Sigmoid colon (tissue), 7 donors: ENCODE measurements around the gene SYTL2. TPM values are rescaled to one million over a fixed set of nuclear protein-coding genes. Genes with fewer than 3 reads are reported as not detected.

Source experiments
- DNase-seq: peaks from one replicate; pipeline ENCODE4 v3.0.0-alpha.2; 2019
- H3K27ac ChIP-seq, 4 donors: fragments of 200-600 bp; sonication (generic); one replicate each; pipeline ENCODE4 v1.5.1; 2016 to 2019; ENCODE audit warnings: mild to moderate bottlenecking in 1 of 4
- H3K27me3 ChIP-seq, 3 donors: fragments of 200-600 bp; sonication (generic); one replicate each; pipeline ENCODE4 v1.5.1; 2019; ENCODE audit warnings: mild to moderate bottlenecking in 1 of 3
- H3K36me3 ChIP-seq, 4 donors: fragments of 200-600 bp; sonication (generic); one replicate each; pipeline ENCODE4 v1.5.1; 2016 to 2019
- H3K4me1 ChIP-seq, 4 donors: fragments of 200-600 bp; sonication (generic); one replicate each; pipeline ENCODE4 v1.5.1; 2017 to 2019
- H3K4me3 ChIP-seq, 4 donors: fragments of 200-600 bp; sonication (generic); one replicate each; pipeline ENCODE4 v1.5.1; 2017 to 2019; ENCODE audit warnings: mild to moderate bottlenecking in 2 of 4, moderate library complexity in 1 of 4
- H3K9me3 ChIP-seq, 4 donors: fragments of 200-600 bp in 3 of 4; sonication (generic) in 3 of 4; one replicate each; pipeline versions ENCODE4 v1.5.1 to v1.6.1; 2013 to 2019
- EP300 ChIP-seq, 4 donors: sonication (generic); formaldehyde crosslinking; IDR thresholded peaks; one replicate each; pipeline ENCODE4 v1.6.1; 2017; ENCODE audit warnings: antibody characterized with exemption in 4 of 4
- POLR2A ChIP-seq, 2 donors: fragments of 450-650 bp; IDR thresholded peaks; one replicate each; pipeline ENCODE4 v1.6.1; 2016; ENCODE audit warnings: antibody characterized with exemption in 2 of 2, mild to moderate bottlenecking in 2 of 2, moderate library complexity in 2 of 2
- POLR2AphosphoS5 ChIP-seq, 4 donors: sonication (generic); formaldehyde crosslinking; IDR thresholded peaks; one replicate each; pipeline ENCODE4 v1.6.1; 2017; ENCODE audit warnings: antibody characterized with exemption in 4 of 4
- WGBS, 2 donors: extraction: QIAGEN DNeasy Blood & Tissue Kit; methylation state at CpG; one replicate each; pipeline ENCODE4 v1.1.7; 2013; 5-methylcytosine and 5-hydroxymethylcytosine counted together
- intact Hi-C: fragments of 100-400 bp; cut with DNase I; formaldehyde crosslinking; loops from one replicate; pipeline ENCODE4 v1.15.1; 2023
- polyA plus RNA-seq, 3 donors: library from polyadenylated mRNA; stranded (reverse); fragments of 200-250 nt; gene quantifications; one replicate each; pipeline ENCODE4 v1.2.3, GENCODE V29; 2013
- total RNA-seq, 4 donors: library from RNA; depleted of rRNA; stranded (reverse); fragments of >200 nt; gene quantifications; one replicate each; pipeline ENCODE4 v1.1.0, GENCODE V29; 2016
- TF ChIP-seq, protein P1 (sequence below), 4 experiments: fragments of 450-650 bp in 3 of 4; fragments of 200-600 bp in 1 of 4; IDR thresholded peaks; one replicate each; pipeline ENCODE4 v1.5.1; 2016 to 2019; ENCODE audit warnings: antibody characterized with exemption in 4 of 4, mild to moderate bottlenecking in 3 of 4, moderate library complexity in 2 of 4
- donor health status: healthy with polysubstance abuse.
- donor health status: Bipolar disorder and iron deficiency.
- donor health status: healthy.

SYTL2 gene
- total and polyA plus RNA-seq, 7 donors: 9.0 to 104 (median 30.2) TPM

DNA sequence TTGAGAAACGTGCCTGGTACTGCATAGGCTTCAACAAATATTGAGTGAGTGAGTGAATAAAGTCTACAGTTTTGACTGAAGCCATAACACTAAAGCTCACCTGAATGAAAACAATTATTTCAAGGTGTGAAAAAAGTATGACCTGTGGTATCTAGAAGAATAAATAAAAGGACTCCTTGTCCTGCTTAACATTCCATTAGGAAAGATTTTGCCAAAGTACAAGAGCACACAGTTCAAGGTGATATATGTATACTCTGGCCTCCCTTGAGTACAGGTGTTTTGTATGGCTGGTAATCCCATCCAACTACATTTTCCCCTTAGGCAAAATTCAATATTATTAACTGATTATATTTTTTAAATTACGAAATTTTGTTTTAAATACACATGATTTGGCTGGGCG, 144.3 kb downstream of the SYTL2 start:
- Histone ChIP-seq H3K4me3 (no peak overlapping the region), H3K27ac (no peak overlapping the region), H3K9me3 (no peaks in the 10 kb centered on the region), H3K4me1 (peaks cover 0 to 21% (median 16%) of the 10 kb centered on the region in 4 donors), H3K27me3 (no peaks in the 10 kb centered on the region), H3K36me3 (peaks cover 0 to 7% (median 0%) of the 10 kb centered on the region in 4 donors)
- 92 to 94% methylated on average over 3 of the region's 3 CpGs for WGBS, 2 donors
- TF ChIP-seq, protein P1, sequence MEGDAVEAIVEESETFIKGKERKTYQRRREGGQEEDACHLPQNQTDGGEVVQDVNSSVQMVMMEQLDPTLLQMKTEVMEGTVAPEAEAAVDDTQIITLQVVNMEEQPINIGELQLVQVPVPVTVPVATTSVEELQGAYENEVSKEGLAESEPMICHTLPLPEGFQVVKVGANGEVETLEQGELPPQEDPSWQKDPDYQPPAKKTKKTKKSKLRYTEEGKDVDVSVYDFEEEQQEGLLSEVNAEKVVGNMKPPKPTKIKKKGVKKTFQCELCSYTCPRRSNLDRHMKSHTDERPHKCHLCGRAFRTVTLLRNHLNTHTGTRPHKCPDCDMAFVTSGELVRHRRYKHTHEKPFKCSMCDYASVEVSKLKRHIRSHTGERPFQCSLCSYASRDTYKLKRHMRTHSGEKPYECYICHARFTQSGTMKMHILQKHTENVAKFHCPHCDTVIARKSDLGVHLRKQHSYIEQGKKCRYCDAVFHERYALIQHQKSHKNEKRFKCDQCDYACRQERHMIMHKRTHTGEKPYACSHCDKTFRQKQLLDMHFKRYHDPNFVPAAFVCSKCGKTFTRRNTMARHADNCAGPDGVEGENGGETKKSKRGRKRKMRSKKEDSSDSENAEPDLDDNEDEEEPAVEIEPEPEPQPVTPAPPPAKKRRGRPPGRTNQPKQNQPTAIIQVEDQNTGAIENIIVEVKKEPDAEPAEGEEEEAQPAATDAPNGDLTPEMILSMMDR (IDR thresholded peaks at IDR 0.05): no peak
- TF ChIP-seq EP300 (IDR thresholded peaks at IDR 0.05): no peak
- TF ChIP-seq POLR2A (IDR thresholded peaks at IDR 0.05): no peak
- no peak for TF ChIP-seq POLR2AphosphoS5 (IDR thresholded peaks at IDR 0.05)
- intact Hi-C loops: loop anchor here (10.0 kb wide), 2 partner anchors 72 to 578 kb away; partner anchors contain the start of gene EED
- no peak for DNase-seq

DNA sequence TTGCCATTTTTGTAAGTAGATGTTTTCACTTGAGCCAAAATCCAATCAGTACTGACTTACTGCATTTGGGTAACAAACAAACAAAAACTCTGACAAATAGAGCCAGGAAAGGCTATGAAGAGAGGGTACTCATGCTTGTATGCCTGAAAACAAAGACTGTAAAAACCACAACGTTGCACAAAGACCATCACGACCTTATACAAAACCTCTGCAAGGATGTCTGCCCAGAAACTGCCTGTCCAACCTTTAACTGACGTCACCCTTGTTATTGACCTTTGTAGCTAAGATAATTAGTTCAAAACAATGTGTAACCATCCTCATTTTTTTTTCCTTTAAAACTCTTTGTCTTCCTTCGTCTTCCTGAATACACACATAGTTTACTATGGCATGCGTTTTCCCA, 145.2 kb downstream of the SYTL2 start:
- intact Hi-C loops: loop anchor here (2.0 to 10.0 kb wide), 3 partner anchors 21 to 579 kb away; partner anchors contain the start of genes CCDC89 and EED
- DNase-seq: no peak
- TF ChIP-seq EP300 (IDR thresholded peaks at IDR 0.05): no peak
- no peak for TF ChIP-seq POLR2A (IDR thresholded peaks at IDR 0.05)
- TF ChIP-seq, protein P1 (IDR thresholded peaks at IDR 0.05): no peak
- no peak for TF ChIP-seq POLR2AphosphoS5 (IDR thresholded peaks at IDR 0.05)
- no peak overlapping the region for H3K4me3 ChIP-seq
- 14 to 58% methylated on average over 5 of the region's 5 CpGs for WGBS, 2 donors
- H3K9me3 ChIP-seq: no peaks in the 10 kb centered on the region
- H3K27me3 ChIP-seq: no peaks in the 10 kb centered on the region
- H3K4me1 ChIP-seq: peaks cover 0 to 30% (median 26%) of the 10 kb centered on the region in 4 donors
- peaks cover 0 to 11% (median 0%) of the 10 kb centered on the region in 4 donors for H3K36me3 ChIP-seq
- H3K27ac ChIP-seq: peak overlapping the region; percentile 96 to 99 (median 98)

DNA sequence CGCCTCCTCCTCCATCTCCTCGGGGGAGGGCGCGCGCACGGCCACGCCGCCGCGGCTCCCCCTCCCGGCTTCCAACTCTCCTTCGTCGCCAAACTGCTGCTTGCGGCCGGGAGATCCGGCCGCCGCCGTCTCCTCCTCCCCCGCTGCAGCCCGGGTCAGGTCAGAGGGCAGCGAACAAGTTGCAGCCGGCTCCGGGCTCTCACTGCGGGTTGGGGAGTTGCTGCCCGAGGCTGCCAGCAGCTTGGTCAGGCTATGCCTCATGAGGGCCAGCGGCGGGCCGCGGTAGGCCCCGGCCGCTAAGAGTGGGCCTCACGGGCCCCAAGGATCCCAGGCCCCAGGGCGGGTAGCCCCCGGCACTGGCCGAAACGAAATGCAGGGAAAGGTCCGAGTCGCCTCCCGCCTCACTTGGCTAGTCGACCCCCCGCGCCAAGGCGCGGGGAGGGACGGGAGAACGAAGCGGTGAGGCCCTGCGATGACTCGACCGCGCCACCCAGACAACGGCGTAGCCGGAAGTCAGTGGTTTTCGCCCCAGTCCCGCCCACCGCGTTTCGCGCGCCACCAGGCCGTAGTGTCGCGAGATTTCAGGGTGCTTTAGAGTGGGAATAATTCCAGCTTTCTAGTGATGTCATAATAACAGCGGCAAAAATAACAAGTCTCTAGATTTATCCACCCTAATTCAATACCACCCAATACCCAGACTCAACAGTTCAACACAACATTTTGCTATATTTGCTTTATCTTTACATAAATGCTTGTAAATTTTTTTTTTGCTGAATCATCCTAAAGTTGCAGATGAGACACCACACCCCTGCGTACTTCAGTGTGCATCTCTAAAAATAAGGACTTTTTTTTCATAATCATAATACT, 146.1 kb downstream of the SYTL2 start, which contains the start of gene CREBZF:
TSS of gene CREBZF (minus strand) at position 515 of the 867 bp plus-strand sequence. CDS start at position 261, 254 bp downstream.
- TF ChIP-seq EP300 (IDR thresholded peaks at IDR 0.05) (no peak), POLR2A (IDR thresholded peaks at IDR 0.05) (peak; percentile 97), POLR2AphosphoS5 (IDR thresholded peaks at IDR 0.05) (peak; percentile 98 to 99 (median 99))
- TF ChIP-seq, protein P1 (IDR thresholded peaks at IDR 0.05): no peak
- 0 to 1% methylated on average over 67 of the region's 67 CpGs for WGBS, 2 donors

DNA sequence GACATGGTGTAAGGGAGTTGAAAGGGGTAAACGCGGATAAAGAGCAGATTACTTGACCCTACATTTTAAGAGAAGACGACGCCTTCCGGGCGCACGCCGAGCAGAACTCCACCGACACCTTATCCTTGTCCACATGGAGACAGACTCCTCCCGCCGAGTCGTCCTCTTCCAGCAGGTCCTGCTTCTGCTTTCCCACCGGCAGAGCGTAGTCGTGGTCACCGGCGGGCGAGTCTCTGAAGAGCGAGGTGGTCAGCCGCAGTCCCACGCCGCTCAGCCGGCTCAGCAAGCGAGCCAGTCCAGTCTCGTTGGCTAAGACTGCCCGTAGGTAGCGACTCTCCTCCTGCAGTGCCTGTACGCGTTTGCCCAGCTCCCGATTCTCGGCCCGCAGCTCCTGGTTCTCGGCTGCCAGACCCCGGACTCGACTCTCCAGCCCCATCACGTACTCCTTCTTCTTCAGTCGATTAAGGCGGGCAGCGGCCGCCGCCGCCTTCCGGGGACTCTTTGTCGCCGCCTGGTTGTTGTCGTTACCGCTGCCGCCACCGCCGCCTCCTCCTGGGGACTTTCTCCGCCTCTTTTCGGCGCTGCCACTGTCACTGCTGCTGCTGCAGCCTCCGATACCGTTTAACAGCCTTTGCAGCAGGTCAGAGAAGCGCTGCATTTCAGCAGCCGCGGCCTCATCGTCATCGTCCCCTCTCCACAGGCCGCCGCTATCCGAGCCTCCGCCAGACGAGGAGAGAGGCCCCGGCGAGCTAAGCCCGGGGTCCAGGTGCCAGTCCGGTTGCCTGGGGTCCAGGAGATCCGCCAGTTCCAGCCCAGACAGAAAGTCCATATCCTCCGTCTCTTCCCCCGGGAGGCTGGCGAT, 147.0 kb downstream of the SYTL2 start:
- H3K4me1 ChIP-seq: peaks cover 0 to 47% (median 43%) of the 10 kb centered on the region in 4 donors
- WGBS, 2 donors: 0% methylated on average over 73 of the region's 73 CpGs
- TF ChIP-seq POLR2AphosphoS5 (IDR thresholded peaks at IDR 0.05): peak in 2 of 4 donors; percentile 34
- TF ChIP-seq POLR2A (IDR thresholded peaks at IDR 0.05): no peak
- TF ChIP-seq, protein P1 (IDR thresholded peaks at IDR 0.05): peak; percentile 17 to 52 (median 50)
- no peak for TF ChIP-seq EP300 (IDR thresholded peaks at IDR 0.05)
- H3K9me3 ChIP-seq: no peaks in the 10 kb centered on the region
- H3K27me3 ChIP-seq: no peaks in the 10 kb centered on the region
- peak; percentile 87 for DNase-seq
- peaks cover 0 to 27% (median 0%) of the 10 kb centered on the region in 4 donors for H3K36me3 ChIP-seq
- peak overlapping the region; percentile 81 to 94 (median 90) for H3K4me3 ChIP-seq
- H3K27ac ChIP-seq: peak overlapping the region; percentile 96 to 99 (median 98)
- intact Hi-C loops: loop anchor here (1.0 to 10.0 kb wide), 5 partner anchors 15 to 581 kb away; partner anchors contain the start of genes CCDC89, EED and TMEM126B

More for the DNA sequence above, 146.1 kb downstream of the SYTL2 start, which contains the start of gene CREBZF:
- peaks cover 0 to 18% (median 0%) of the 10 kb centered on the region in 4 donors for H3K36me3 ChIP-seq
- intact Hi-C loops: loop anchor here (1.0 to 10.0 kb wide), 4 partner anchors 22 to 580 kb away; partner anchors contain the start of genes CCDC89, EED and TMEM126B
- DNase-seq: peak; percentile 97
- H3K27ac ChIP-seq: peak within 1 kb of the TSS; percentile 96 to 99 (median 98)
- no peaks in the 10 kb centered on the region for H3K27me3 ChIP-seq
- H3K4me1 ChIP-seq: peaks cover 0 to 39% (median 35%) of the 10 kb centered on the region in 4 donors
- H3K9me3 ChIP-seq: no peaks in the 10 kb centered on the region
- H3K4me3 ChIP-seq: peak within 1 kb of the TSS; percentile 81 to 94 (median 90)
